G401 (cell line): ENCODE measurements around the gene RPL21. TPM values are rescaled to one million over a fixed set of nuclear protein-coding genes. Genes with fewer than 3 reads are reported as not detected.
"Not testable (repeated sequence)": the region's sequence is repeated elsewhere in the genome, so short reads cannot be mapped to it uniquely, and the experiment has no call there.

Experiments
- DNase-seq: peaks from one replicate; pipeline ENCODE4 v3.0.0-alpha.2; 2015; ENCODE audit warnings: low spot score
- in situ Hi-C: cut with HindIII; loops from 2 replicates; pipeline ENCODE4 v1.10.0; 2016; ENCODE audit warnings: low sequenced_read_pairs, mixed read lengths
- total RNA-seq: library from RNA; depleted of rRNA; stranded (reverse); fragments of >200 nt; shearing (Covaris generic); gene quantifications from 2 replicates; pipeline ENCODE4 v1.2.3, GENCODE V29; 2014; rRNA removed

RPL21 gene
- 1,415 and 1,774 TPM in 2 replicates for total RNA-seq

GRCh38 chr13:27251166-27252091, at the start of gene RPL21:
Gene RPL21, plus strand, starts transcription at chr13:27251558. Its CDS starts 2,219 bp downstream, at chr13:27253777.
- peak; percentile 98 for DNase-seq
- in situ Hi-C loops = no loop called here

DNA sequence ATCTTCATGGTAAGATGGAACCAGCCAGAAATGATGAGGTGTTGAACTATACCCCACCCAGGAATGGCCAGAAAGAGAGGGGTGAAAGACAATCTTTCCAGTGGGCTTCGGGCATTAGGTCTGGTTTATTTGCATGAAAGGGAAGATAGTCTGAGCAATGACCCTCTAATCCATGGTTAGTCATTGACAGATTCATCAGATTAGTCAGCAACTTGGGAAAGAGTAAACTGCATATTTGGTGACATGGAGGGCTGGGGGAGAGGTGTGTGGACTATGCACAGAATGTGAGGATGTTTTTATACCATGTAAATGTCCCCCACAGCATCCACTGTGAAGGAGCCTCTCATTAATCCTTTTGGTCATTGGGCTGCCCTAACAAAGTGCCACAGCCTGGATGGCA, 49.7 kb upstream of the RPL21 start:
- in situ Hi-C loops = no loop called here
- DNase-seq = no peak

DNA sequence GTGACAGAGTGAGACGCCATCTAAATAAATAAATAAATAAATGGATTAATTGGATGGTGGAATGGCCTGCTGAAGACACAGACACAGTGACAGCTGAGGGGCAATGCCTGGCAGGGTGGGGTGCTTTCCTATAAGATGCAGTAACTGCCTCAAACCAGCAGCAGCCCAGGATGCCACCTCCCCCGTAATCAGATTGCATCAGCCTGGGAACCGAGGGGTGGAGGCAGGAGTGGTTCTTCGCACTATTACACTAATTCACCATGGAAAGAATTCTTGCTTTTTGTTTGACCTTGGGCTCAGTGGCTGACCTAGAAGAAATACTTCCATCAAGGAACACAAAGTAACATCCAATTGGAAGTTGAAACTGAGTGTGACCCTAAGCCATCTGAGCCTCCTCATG, 48.2 kb upstream of the RPL21 start:
- in situ Hi-C loops = no loop called here
- no peak for DNase-seq

GRCh38 chr13:27203854-27204253, 47.5 kb upstream of the RPL21 start:
- DNase-seq = peak; percentile 15
- in situ Hi-C loops = no loop called here

DNA sequence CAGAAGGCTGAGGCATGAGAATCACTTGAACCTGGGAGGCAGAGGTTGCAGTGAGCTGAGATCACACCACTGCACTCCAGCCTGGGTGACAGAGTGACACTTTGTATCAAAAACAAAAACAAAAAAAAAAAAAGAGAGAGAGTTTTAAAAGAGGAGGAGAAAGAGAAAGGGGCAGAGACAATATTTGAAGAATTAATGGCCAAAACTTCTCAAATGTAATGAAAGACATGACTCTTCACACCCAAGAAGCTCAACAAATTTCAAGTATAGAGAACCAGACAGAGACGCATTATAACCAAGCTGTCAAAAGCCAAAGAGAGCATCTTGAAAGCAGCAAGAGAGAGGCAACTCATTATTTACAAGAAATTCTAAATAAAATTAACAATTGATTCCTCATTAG, 42.8 kb upstream of the RPL21 start:
- in situ Hi-C loops = no loop called here
- no peak for DNase-seq

DNA sequence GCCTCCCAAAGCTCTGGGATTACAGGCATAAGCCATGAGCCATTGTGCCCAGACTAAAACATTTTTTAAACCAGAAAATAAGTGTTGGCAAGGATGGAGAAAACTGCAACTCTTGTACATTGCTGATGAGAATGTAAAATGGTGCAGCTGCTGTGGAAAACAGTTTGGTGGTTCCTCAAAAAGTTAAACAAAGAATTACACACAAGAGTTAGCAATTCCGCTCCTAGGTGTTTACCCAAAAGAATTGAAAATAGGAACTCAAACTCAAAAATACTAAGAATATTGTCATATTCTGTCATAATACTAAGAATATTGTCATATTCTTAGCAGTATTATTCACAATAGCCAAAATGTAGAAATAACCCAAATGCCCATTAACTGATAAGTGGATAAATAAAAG, 40.1 kb upstream of the RPL21 start:
- no peak for DNase-seq
- in situ Hi-C loops = no loop called here

DNA sequence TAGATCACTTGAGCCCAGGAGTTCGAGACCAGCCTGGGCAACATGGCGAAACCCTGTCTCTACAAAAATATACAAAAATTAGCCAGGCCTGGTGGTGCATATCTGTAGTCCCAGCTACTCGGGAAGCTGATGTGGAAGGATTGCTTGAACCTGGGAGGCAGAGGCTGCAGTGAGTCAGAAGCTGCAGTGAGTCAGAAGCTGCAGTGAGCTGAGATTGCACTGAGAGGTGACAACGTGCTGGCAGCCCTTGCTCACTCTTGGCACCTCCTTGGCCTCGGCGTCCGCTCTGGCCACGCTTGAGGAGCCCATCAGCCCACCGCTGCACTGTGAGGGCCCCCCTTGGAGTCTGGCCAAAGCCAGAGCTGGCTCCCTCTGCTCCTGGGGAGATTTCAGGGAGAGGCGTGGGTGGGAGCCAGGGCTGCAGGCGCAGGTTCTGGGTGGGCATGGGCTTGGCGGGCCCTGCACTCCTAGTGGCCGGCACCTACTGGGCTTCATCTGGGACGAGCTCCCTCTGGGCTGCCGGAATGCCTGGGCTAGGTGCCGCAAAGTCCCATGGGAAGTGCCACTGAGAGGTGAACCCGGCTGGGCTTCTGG, 39.5 kb upstream of the RPL21 start:
- in situ Hi-C loops = no loop called here
- DNase-seq = no peak

DNA sequence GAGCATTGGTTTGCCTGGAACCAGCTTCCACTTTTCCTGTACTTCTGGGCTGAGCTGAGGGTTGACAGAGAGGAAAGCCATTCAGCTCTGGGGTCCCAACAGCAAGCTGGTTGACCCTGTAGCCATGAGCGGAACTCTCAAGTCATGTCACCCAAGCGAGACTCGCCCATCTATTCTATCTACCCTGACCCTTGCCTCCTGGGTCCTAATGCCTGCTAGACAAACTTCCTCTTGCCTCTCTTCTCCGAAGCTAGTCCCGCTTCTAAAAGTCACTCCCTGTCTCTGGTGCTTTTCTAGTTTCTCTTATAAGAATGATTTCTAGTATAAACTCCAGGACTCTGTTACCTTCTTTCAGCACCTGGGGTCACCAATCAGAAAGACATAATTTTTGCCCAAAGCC, 38.0 kb upstream of the RPL21 start:
- DNase-seq, in situ Hi-C loops: not testable (repeated sequence)

DNA sequence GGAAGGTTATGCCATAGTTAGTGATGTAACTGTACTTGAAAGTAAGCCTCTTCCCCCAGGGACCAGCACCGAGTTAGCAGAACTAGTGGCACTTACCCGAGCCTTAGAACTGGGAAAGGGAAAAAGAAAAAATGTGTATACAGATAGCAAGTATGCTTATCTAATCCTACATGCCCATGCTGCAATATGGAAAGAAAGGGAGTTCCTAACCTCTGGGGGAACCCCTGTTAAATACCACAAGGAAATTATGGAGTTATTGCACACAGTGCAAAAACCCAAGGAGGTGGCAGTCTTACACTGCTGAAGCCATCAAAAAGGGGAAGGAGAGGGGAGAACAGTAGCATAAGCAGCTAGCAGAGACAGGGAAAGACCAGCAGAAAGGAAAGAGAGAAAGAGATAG, 33.6 kb upstream of the RPL21 start:
- DNase-seq, in situ Hi-C loops: not testable (repeated sequence)

GRCh38 chr13:27218861-27219260, 32.5 kb upstream of the RPL21 start:
- DNase-seq, in situ Hi-C loops: not testable (repeated sequence)

DNA sequence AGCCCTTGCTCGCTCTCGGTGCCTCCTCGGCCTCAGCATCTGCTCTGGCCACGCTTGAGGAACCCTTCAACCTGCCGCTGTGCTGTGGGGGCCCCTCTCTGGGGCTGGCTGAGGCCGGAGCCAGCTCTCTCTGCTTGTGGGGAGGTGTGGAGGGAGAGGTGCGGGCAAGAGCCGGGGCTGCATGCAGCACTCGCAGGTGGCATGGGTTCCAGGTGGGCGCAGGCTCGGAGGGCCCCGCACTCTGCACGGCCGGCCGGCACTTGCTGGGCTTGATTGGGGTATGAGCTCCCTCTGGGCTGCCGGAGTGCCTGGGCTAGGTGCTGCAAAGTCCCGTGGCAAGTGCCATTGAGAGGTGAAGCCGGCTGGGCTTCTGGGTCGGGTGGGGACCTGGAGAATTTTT, 31.7 kb upstream of the RPL21 start:
- in situ Hi-C loops = no loop called here
- no peak for DNase-seq

GRCh38 chr13:27222100-27222499, 29.3 kb upstream of the RPL21 start:
- DNase-seq, in situ Hi-C loops: not testable (repeated sequence)

DNA sequence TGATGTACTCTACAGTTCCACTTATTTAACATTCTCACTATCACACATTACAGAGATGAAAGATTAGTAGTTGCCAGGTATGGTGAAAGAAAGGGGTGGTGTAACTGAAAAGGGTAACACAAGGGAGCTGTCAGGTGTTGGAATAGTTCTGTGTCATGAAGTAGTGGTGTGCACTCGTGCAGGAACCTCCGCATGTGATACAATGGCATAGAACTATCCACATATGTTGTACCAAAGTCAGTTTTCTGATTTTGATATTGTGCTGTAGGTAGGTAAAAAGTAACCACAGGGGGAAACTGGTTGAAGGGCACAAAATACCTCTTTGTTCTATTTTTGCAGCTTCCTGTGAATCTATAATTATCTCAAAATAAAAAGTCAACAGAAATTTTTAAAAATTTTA, 24.4 kb upstream of the RPL21 start:
- in situ Hi-C loops = no loop called here
- DNase-seq = no peak

DNA sequence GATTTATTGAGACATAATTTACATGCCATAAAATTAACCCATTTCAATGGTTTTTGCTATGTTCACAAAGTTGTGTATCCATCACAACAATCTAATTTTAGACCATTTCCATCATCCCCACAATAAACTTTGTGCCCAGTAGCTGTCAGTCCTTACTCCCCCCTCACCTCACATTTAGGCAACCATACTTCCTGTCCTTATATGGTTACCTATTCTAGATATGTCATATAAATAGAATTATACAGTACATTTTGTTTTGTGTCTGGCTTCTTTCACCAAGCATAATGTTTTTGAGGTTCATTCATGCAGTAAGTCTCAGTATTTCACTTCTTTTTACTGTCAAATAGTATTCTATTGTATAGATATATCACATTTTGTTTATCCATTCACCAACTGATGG, 23.2 kb upstream of the RPL21 start:
- no peak for DNase-seq
- in situ Hi-C loops = no loop called here

DNA sequence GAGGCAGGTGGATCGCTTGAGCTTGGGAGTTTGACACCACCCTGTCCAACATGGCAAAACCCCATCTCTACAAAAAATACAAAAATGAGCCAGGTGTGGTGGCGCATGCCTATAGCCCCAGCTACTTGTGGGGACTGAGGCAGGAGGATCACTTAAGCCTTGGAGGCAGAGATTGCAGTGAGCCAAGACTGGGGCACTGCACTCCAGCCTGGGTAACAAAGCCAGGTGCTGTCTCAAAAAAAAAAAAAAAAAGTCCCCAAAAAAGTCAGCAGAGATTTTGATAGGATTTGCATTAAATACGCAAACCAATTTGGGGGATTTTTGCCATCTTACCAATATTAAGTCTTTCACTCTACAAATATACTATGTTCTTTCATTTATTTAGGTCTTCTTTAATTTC, 21.7 kb upstream of the RPL21 start:
- in situ Hi-C loops = no loop called here
- no peak for DNase-seq

GRCh38 chr13:27233964-27234363, 17.4 kb upstream of the RPL21 start:
- in situ Hi-C loops = no loop called here
- DNase-seq = no peak

DNA sequence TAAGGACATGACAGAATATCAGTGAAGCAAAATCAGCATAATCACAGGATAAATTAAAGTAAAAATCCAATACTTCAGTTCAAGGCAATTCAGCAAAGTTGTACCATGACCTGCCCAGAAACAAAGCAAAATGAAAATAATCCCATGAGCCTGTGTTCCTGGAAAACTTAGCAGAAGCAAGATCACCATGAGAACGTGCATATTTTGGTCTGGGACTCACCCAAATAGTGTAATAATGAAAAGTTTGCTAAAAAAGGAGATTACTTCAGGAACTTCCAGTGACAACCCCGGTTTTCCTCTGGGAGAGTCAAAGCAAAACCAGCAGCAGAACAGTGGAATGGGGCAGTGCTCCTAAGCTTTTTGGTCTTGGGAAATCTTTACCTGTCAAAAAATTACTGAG, 14.9 kb upstream of the RPL21 start:
- DNase-seq = no peak
- in situ Hi-C loops = no loop called here

DNA sequence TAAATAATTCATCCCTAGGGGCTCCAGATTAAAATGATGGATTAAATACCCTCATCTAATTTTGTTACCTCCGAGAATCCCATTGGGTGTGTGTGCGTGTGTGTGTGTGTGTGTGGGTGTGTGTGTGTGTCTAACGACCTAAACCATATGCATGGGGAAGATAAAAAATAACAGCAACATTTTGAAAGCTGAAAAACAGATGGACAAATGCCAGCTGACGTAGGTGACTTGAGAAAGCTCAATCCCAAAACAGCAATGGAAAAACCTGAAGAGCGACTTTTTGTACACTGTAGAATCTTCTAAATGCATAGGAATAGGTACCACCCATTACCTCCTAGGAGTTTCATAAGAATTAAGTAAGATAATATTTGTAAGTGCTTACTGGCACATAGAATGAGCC, 8.7 kb upstream of the RPL21 start:
- no peak for DNase-seq
- in situ Hi-C loops = no loop called here

GRCh38 chr13:27245610-27246009, 5.7 kb upstream of the RPL21 start:
- in situ Hi-C loops = no loop called here
- no peak for DNase-seq

GRCh38 chr13:27250833-27251165, 559 bp upstream of the RPL21 start:
- in situ Hi-C loops = no loop called here
- no peak for DNase-seq

DNA sequence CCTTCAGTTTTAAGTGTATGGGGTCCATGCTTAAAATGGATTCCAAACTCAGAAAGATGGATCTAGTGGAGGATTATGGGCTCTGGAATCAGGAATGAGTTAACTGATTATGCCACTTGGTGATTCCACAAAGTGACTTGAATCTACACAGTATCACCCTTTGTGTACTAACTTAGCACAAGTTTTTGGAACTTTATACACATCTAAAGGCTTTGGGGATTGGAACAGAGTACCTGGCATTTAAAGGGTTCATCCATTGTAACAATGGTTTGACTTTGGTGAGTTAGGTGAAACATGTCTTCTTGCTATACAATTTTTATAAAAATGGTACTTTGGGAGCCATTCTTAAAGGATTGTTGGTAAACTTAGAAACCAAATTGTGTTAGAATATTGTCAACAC, 1.1 kb downstream of the RPL21 start:
- no peak for DNase-seq
- in situ Hi-C loops = no loop called here
